ENCODE data around the gene CMTM3.
"Not testable (repeated sequence)": the region's sequence is repeated elsewhere in the genome, so short reads cannot be mapped to it uniquely, and the experiment has no call there.

Gene CMTM3

DNA sequence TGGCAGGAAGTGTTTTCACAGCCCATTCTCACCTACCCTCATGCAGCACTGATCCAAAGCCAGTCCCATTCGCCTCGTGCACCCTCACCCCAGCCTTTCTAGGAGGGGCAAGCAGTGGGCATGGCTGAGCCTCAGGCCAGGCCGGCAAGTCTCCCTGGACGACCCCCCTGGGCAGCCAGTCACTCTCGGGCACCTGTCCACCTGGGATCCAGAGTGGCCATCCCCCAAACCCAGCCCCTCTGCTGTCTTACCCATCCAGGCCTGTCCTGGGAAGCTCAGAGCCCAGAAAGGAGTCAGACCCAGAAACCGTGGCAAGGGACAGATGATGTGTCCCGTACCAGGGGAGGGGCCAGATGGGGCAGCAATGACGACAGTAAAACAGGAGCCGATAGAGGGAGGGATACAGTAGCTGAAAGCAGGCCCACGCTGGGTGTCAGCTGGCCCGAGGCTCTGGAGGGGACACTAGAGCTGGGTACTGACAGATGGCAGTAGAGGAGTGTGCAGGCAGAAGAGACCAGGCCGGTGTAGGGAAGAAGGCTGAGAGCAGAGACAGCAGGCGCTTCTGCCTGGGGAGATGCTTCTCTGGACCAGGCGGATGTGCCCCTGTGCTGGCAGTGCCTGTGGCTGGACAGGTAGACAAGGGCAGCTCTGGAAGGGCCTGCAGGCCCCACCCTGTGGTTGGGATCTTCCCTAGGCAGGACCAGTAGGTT, 5.8 kb downstream of the CMTM3 start:
- DNase-seq (ENCODE audit: low read depth), result no peak

GRCh38 chr16:66611911-66612310, 7.4 kb downstream of the CMTM3 start:
- not testable (repeated sequence) for DNase-seq (ENCODE audit: low read depth)

DNA sequence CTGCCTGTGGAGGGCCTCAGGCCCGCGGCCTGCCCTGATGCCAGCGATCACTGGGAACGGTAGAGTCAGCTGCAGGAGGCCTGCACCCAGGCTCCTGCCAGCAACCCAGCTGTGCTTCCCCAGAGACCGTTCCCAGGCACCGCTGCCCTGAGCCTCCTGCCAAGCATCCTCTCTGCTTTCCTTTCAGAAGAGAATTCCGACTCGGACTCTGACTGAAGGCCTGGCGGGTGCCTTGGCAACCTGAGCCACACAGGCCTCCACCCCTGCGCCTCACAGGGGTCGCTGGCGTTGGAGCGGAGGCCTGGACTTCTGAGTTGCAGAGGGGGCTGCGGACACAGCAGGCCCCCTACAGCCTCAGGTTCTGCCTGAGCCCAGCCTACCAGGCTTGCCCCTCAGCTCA, 7.9 kb downstream of the CMTM3 start:
- DNase-seq (ENCODE audit: low read depth), result no peak

GRCh38 chr16:66614161-66614802, 9.8 kb downstream of the CMTM3 start:
- no peak for DNase-seq (ENCODE audit: low read depth)

GRCh38 chr16:66616169-66616568, 11.7 kb downstream of the CMTM3 start:
- DNase-seq (ENCODE audit: low read depth), result no peak

GRCh38 chr16:66616592-66616991, 12.1 kb downstream of the CMTM3 start:
- no peak for DNase-seq (ENCODE audit: low read depth)

DNA sequence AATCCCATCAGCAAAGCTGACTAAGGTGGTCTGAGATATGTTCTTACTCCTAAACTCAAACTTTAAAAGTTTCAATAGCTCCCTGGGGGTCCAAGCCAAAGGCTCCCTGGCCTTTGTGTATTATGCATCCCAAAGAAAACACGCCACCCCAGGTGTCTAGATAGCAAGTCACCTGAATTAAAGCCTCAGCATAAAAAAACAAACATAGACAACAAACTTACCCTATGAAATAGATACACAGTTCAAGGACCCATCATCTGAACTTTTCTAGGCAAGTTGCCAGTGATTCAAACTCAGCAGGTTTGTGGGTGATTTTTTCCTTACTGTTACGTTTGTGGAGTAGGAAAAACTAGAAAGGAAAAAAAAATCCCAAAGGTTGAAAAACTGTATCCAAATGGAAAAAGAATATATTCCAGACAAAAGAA, 12.5 kb downstream of the CMTM3 start:
- no peak for DNase-seq (ENCODE audit: low read depth)

GRCh38 chr16:66617728-66618127, 13.2 kb downstream of the CMTM3 start:
- no peak for DNase-seq (ENCODE audit: low read depth)

DNA sequence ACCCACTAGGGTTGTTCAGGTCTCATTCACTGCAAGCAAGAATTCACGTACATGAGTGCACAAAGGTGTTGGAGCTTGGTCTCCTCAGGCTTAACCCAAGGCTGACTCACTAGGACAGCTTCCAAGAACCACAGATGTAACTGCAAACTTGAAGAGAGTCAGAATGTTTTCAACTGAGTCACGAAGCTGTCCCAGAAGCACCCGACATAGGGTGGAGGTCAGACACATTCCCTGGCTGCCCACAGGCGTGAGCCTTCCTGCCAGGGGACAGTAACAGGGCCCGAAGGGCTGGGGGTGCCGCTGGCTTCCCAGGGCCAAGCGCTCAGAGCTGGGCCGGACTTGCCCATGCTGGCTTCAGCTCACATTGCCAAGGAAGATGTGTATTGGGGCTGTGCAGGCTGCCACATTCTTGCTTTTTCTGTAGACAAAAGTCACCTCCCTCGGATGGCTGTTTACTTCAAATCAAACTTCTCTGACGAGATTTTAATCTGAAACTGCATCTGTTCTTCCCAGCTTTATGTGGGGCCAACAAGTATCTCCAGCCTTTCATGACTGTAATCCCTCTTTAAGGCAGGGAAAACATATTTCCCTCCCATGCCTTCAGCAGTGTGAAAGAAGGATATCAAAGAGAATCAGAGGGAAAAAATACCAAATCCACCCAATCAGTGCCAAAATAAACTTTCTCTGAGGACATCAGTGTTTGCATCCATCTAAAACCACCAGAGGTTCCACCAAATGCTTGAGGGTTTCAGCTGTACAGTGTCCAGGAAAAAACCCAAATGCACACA, 14.3 kb downstream of the CMTM3 start:
- DNase-seq (ENCODE audit: low read depth), result no peak

DNA sequence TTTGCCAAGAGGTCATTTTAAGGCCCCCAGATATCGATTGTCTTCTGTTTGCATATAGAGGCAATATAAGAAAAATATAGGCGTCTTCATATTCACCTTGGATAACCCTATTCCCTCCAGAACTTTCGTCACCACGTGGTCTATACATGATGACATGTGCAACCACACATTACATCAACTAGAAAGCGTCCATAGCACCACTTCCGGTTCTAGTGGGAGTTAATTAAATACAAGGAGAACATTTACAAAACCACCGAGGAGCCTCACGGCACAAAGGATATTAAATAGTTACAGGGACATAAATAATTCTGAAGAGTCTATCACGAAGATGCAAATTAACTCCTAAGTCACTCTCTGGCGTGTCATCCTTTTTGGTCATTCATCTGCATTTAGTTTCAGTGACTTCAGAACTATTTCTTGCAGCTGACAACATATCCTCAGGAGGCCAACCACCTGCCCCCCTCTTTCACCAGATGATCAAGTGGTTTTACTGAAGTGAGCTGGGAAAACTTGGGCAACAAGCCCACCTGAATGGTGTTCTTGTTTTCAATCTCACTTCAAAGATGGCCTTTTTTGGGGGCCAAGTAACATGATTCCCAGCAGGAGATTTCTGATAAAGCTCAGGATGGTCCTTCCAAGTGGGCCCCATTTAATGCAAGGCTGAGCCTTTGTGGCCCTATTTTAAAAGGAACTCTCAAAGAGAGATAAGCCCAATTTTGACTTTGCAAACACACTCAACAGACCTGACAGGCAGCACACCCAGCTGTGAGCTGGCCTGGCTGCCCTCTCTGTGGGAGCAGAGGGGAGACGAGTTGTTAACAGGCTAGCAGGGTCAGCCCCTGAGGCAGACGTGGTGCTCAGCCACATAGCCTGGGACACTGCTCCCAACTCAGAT, 15.3 kb downstream of the CMTM3 start:
- no peak for DNase-seq (ENCODE audit: low read depth)

DNA sequence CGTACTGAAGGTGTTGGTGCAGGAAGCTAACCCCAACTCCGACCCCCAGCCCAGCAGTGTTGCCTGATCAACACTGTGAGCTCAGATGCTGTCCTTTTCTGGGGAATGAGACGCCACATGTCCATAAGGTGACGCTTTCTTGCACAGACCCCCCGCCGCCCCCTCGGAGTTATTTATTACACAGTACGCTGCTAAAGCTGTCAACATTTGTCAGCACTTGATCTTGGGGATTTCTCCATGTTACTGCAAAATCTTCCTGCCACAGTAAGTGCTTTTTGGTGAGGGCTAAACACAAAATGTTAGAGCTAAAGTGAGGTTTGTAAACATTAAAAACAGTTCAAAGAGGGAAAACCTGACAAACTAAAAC, 15.9 kb downstream of the CMTM3 start:
- no peak for DNase-seq (ENCODE audit: low read depth)

DNA sequence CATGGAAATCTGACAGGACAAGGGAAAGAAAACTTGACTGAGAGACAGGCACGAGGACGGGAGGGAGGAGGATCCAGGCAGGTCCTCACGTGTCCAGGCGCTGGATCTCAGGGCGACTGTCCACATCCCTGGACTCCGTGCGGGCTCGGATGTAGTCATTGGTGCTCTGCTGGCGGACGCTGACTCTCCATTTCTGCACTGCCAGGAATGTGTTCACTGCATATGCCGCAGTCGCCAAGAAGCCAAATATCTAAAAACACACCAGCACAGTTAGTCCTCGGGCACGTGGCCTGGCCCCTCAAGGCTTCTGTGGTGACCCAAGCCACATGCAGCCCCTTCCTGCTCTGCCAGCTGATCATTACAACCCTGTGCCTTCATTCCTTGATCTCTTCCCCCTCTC, 17.5 kb downstream of the CMTM3 start:
- no peak for DNase-seq (ENCODE audit: low read depth)

DNA sequence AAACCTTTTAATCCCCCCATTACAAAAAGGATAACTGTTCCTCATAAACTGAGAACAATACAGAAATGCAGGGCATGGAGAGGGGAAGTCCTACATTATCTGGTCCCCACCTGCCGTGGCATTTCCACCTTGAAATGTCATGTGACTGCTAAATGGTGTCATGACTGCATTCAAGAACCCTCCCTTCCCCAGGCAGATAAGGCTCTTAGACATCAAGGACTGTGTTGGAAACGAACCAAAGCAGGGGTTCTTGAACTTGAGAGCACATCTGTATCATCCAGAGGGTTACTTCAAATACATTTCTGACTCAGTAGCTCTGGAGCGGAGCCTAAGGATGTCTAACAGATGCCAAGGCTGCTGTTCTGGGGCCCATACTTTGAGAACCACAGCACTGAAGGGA, 18.4 kb downstream of the CMTM3 start:
- DNase-seq (ENCODE audit: low read depth), result no peak

DNA sequence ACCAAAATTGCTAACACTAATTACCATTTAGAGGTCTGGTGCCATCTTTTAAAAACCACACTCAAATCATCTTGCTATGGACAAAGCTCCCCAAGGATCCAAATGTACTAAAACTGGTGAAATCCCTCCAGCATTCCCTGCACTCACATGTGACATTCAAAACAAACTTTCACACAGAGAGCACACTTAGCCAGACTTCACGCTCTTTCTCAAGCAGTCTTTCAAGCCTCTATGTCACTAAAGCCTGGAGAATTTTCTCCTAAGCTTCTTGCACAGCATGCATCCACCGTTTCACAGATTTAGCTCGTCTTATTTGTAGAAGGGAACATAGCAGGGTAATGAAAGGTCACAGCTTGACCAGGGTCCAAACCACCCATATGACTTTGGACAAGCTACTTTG, 19.3 kb downstream of the CMTM3 start:
- no peak for DNase-seq (ENCODE audit: low read depth)

DNA sequence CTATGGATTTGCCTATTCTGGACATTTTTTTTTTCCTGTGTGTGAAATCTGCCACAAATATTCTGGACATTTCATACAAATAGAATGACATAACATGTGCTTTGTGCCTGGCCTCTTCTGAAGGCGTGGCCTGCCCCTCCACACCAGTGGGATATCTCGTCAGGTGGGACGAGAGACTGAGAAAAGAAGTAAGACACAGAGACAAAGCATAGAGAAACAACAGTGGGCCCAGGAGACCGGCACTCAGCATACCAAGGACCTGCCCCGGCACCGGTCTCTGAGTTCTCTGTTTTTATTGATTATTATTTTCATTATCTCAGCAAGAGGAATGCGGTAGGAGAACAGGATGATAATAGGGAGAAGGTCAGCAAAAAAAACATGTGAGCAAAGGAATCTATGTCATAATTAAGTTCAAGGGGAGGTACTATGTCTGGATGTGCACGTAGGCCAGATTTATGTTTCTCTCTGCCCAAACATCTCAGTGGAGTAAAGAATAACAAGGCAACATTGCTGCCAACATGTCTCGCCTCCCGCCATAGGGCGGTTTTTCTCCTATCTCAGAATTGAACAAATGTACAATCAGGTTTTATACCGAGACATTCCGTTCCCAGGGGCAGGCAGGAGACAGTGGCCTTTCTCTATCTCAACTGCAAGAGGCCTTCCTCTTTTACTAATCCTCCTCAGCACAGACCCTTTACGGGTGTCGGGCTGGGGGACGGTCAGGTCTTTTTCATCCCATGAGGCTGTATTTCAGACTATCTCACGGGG, 23.3 kb downstream of the CMTM3 start:
- not testable (repeated sequence) for DNase-seq (ENCODE audit: low read depth)

DNA sequence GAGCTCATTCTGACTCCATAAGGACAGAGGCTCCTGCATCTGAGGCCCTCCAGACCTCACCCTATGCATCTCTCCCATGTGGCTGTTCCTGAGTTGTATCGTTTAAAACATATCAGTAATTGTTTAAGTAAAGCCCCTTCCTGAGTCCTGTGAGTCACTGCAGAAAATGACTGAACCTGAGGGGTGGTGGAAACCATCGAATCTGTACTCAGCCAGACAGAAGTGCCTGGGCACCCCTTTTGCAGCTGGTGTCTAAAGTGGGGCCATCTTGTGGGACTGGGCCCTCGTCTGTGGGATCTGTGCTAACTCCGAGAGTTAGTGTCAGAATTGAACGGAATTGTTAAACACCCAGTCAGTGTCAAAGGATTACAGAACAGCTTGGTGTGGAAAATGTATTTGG, 25.4 kb downstream of the CMTM3 start:
- no peak for DNase-seq (ENCODE audit: low read depth)

DNA sequence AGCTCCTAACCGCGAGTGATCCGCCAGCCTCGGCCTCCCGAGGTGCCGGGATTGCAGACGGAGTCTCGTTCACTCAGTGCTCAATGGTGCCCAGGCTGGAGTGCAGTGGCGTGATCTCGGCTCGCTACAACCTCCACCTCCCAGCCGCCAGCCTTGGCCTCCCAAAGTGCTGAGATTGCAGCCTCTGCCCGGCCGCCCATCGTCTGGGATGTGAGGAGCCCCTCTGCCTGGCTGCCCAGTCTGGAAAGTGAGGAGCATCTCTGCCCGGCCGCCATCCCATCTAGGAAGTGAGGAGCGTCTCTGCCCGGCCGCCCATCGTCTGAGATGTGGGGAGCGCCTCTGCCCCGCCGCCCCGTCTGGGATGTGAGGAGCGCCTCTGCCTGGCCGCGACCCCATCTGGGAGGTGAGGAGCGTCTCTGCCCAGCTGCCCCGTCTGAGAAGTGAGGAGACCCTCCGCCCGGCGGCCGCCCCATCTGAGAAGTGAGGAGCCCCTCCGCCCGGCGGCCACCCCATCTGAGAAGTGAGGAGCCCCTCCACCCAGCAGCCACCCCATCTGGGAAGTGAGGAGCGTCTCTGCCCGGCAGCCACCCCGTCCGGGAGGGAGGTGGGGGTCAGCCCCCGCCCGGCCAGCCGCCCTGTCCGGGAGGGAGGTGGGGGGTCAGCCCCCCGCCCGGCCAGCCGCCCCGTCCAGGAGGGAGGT, 26.2 kb downstream of the CMTM3 start:
- not testable (repeated sequence) for DNase-seq (ENCODE audit: low read depth)

DNA sequence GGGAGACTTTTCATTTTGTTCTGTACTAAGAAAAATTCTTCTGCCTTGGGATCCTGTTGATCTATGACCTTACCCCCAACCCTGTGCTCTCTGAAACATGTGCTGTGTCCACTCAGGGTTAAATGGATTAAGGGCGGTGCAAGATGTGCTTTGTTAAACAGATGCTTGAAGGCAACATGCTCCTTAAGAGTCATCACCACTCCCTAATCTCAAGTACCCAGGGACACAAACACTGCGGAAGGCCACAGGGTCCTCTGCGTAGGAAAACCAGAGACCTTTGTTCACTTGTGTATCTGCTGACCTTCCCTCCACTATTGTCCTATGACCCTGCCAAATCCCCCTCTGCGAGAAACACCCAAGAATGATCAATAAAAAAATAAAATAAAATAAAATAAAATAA, 27.1 kb downstream of the CMTM3 start:
- DNase-seq (ENCODE audit: low read depth), result not testable (repeated sequence)

- DNase-seq (ENCODE audit: low read depth), result no peak
Observed at GRCh38 chr16:66634527-66635196, 30.2 kb downstream of the CMTM3 start.

- no peak for DNase-seq (ENCODE audit: low read depth)
Observed at GRCh38 chr16:66635406-66635805, 30.9 kb downstream of the CMTM3 start.

All from CMK (cell line).